HepG2 (cell line): Measurements from ENCODE around the gene CTSA. TPM values are rescaled to one million over a fixed set of nuclear protein-coding genes. Genes with fewer than 3 reads are reported as not detected.

Experiments used
- ATAD3A ChIP-seq: sonication (generic); formaldehyde crosslinking; IDR thresholded peaks from 2 replicates; pipeline ENCODE4 v1.4.0; 2020; ENCODE audit warnings: missing genetic modification reagents
- DMAP1 ChIP-seq: IDR thresholded peaks from 2 replicates; pipeline ENCODE4 v1.6.1; 2016
- HMGXB3 ChIP-seq: sonication (generic); formaldehyde crosslinking; IDR thresholded peaks from 2 replicates; pipeline ENCODE4 v1.4.0; 2020; ENCODE audit warnings: missing genetic modification reagents, borderline replicate concordance
- LCORL ChIP-seq, 2 experiments: fragments of 450-650 bp in 1 of 2; sonication (generic) in 1 of 2; formaldehyde crosslinking in 1 of 2; IDR thresholded peaks; 2 replicates each; pipeline versions ENCODE4 v1.5.0 to v1.6.1; 2017 to 2020; ENCODE audit warnings: antibody characterized with exemption in 1 of 2, missing genetic modification reagents in 1 of 2
- POLR2AphosphoS5 ChIP-seq: IDR thresholded peaks from 2 replicates; pipeline ENCODE4 v1.6.1; 2012; ENCODE audit warnings: low read depth, low read length
- PTBP1 ChIP-seq: fragments of 200-400 bp; formaldehyde crosslinking; IDR thresholded peaks from 2 replicates; pipeline ENCODE4 v1.6.1; 2018; ENCODE audit warnings: low read length, low read depth; ENCODE audit not compliant: poor library complexity, severe bottlenecking
- RXRB ChIP-seq: IDR thresholded peaks from 2 replicates; pipeline ENCODE4 v1.6.1; 2016; ENCODE audit warnings: borderline replicate concordance, missing genetic modification reagents, missing compliant biosample characterization
- SP5 ChIP-seq: IDR thresholded peaks from 2 replicates; pipeline ENCODE4 v1.6.1; 2016; ENCODE audit warnings: low read depth, borderline replicate concordance
- ZIK1 ChIP-seq: sonication (generic); formaldehyde crosslinking; IDR thresholded peaks from 2 replicates; pipeline ENCODE4 v1.5.0; 2020; ENCODE audit warnings: mild to moderate bottlenecking, low read depth, missing genetic modification reagents, borderline replicate concordance
- ZNF280B ChIP-seq: sonication (generic); formaldehyde crosslinking; IDR thresholded peaks from 2 replicates; pipeline ENCODE4 v1.5.0; 2020; ENCODE audit warnings: missing genetic modification reagents, mild to moderate bottlenecking, borderline replicate concordance
- ZNF589 ChIP-seq: sonication (generic); formaldehyde crosslinking; conservative IDR thresholded peaks from 2 replicates; pipeline ENCODE4 v1.8.0; 2022; ENCODE audit warnings: mild to moderate bottlenecking, moderate library complexity, missing genetic modification reagents
- ZNF609 ChIP-seq: sonication (generic); formaldehyde crosslinking; IDR thresholded peaks from 2 replicates; pipeline ENCODE4 v1.4.0; 2020; ENCODE audit warnings: mild to moderate bottlenecking, missing genetic modification reagents, borderline replicate concordance
- ZNF740 ChIP-seq: sonication (generic); formaldehyde crosslinking; IDR thresholded peaks from 2 replicates; pipeline ENCODE4 v1.4.0; 2020; ENCODE audit warnings: missing genetic modification reagents
- ZNF891 ChIP-seq: sonication (generic); formaldehyde crosslinking; IDR thresholded peaks from 2 replicates; pipeline ENCODE4 v1.5.0; 2020; ENCODE audit warnings: mild to moderate bottlenecking, missing genetic modification reagents
- polyA plus RNA-seq, 8 experiments: library from polyadenylated mRNA; depleted of rRNA in 3 of 8; stranded (reverse) in 7 of 8; unstranded in 1 of 8; fragments of >200 nt; fragmentation: Illumina TruSeq in 4 of 8; extraction: Trizol in 4 of 8; gene quantifications; 2 replicates each; pipeline versions ENCODE4 v1.2.1 to v1.2.3, GENCODE V29; 2011 to 2016; ENCODE audit warnings: low read depth in 4 of 8, missing spikeins in 1 of 8, mixed read lengths in 1 of 8; ENCODE audit not compliant: insufficient read depth in 1 of 8
- total RNA-seq, 5 experiments: library from RNA; depleted of rRNA; stranded (reverse); fragments of >200 nt; fragmentation: Illumina TruSeq; extraction: Trizol; gene quantifications; 2 replicates each; pipeline ENCODE4 v1.2.3, GENCODE V29; 2016; ENCODE audit warnings: low read depth in 1 of 5

Gene CTSA
- total and polyA plus RNA-seq, 2 of the 13 experiments (the other 11 are each of a cell fraction or from before 2014, with no cell fraction given) = 202 to 231 TPM

GRCh38 chr20:45880988-45881788 is 9.9 kb upstream of the CTSA start, which contains the start of gene ZSWIM1 (continued):
- peak; percentile 85; the same call in 1 of the 2 replicates for TF ChIP-seq HMGXB3 (CRISPR knock-in tag)
- TF ChIP-seq ZNF740 (CRISPR knock-in tag) = no peak
- no peak for TF ChIP-seq PTBP1
- peak; percentile 99 for TF ChIP-seq POLR2AphosphoS5
- no peak for TF ChIP-seq ATAD3A
- TF ChIP-seq ZNF280B (CRISPR knock-in tag) = no peak; the same call in 1 of the 2 replicates
- TF ChIP-seq LCORL (IDR thresholded peaks at IDR 0.05) = no peak
- peak; percentile 81; the same call in 1 of the 2 replicates for TF ChIP-seq LCORL (CRISPR knock-in tag; IDR thresholded peaks at IDR 0.05)
- TF ChIP-seq RXRB (CRISPR knock-in tag) = peak; percentile 82
- TF ChIP-seq ZIK1 (CRISPR knock-in tag) = peak; percentile 83; the same call in 1 of the 2 replicates
- TF ChIP-seq ZNF609 (CRISPR knock-in tag) = peak; percentile 64; the same call in 1 of the 2 replicates
- TF ChIP-seq ZNF589 (CRISPR knock-in tag) = 0 out of 2 replicates have a peak, but pooled peaks have one; percentile 38
- TF ChIP-seq SP5 (CRISPR knock-in tag) = no peak
- TF ChIP-seq DMAP1 = peak; percentile 53; the same call in 1 of the 2 replicates
- TF ChIP-seq ZNF891 (CRISPR knock-in tag) = peak; percentile 60; the same call in 1 of the 2 replicates
